ENCODE results near the gene SHLD2.
"Not testable (repeated sequence)": the region's sequence is repeated elsewhere in the genome, so short reads cannot be mapped to it uniquely, and the experiment has no call there.

Gene SHLD2

GRCh38 chr10:87072449-87072848 lies 22.6 kb upstream of the SHLD2 start:
- no peak for DNase-seq (ENCODE audit: low read depth)
- TF ChIP-seq, protein P1, sequence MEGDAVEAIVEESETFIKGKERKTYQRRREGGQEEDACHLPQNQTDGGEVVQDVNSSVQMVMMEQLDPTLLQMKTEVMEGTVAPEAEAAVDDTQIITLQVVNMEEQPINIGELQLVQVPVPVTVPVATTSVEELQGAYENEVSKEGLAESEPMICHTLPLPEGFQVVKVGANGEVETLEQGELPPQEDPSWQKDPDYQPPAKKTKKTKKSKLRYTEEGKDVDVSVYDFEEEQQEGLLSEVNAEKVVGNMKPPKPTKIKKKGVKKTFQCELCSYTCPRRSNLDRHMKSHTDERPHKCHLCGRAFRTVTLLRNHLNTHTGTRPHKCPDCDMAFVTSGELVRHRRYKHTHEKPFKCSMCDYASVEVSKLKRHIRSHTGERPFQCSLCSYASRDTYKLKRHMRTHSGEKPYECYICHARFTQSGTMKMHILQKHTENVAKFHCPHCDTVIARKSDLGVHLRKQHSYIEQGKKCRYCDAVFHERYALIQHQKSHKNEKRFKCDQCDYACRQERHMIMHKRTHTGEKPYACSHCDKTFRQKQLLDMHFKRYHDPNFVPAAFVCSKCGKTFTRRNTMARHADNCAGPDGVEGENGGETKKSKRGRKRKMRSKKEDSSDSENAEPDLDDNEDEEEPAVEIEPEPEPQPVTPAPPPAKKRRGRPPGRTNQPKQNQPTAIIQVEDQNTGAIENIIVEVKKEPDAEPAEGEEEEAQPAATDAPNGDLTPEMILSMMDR (conservative IDR thresholded peaks at IDR 0.05; ENCODE audit: control insufficient read depth, insufficient read depth, low read depth, low read length) = no peak
- H3K4me3 ChIP-seq (ENCODE audit: control insufficient read depth, low read depth, low read length) = no peak overlapping the region

DNA sequence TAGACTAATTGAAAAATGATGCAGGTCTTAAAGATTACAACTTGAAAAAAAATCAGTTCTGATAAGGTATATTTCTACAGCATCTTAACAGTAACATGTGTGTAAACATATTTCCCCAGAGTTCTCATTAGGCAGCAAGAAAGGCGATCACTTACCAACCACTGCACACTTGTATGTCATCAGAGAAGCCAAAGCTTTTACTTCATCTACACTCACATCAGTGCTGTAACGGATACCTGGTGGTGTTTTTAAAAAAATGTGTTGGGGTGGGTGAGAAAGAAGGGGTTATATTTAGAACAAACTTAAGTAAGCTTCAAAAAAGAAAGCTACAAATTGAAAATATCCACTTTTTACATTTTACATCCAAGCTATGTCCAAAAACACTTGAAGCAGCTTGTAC lies 18.6 kb upstream of the SHLD2 start:
- DNase-seq (ENCODE audit: low read depth); H3K4me3 ChIP-seq (ENCODE audit: control insufficient read depth, low read depth, low read length): not testable (repeated sequence)

DNA sequence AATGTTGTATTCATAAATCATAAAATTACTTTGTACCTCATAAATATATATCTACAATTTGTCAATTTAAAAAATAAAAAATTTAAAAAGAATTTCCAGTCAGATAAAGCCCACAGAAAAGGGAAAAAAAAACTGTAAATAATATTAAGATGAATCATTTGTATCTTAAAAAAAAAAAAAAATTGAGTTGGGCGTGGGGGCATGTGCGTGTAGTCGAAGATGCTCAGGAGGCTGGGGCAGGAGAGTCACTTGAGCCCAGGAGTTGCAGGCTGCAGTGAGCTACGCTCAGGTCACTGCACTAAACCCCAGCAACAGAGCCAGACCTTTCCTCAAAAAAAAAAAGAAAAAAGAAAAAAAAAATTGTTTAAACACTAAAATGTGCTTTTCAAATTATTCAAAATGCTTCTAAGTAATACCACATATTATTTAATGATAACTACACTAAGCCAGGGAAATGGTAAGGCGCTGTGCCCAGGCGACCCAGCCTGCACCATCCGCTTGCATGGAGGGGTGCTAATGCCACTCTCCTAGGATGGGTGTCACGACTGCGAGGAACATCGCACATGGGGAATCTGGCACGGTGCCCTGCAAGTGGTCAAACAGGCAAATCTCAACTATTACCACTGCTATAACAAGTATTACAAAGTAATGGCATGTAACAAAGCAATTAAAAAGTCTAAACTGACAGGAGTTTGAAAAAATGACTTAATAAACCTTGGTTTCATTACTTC lies 15.7 kb upstream of the SHLD2 start:
- peak; percentile 45 for DNase-seq (ENCODE audit: low read depth)
- no peak overlapping the region for H3K4me3 ChIP-seq (ENCODE audit: control insufficient read depth, low read depth, low read length)
- TF ChIP-seq, protein P1 (conservative IDR thresholded peaks at IDR 0.05; ENCODE audit: control insufficient read depth, insufficient read depth, low read depth, low read length) = no peak

DNA sequence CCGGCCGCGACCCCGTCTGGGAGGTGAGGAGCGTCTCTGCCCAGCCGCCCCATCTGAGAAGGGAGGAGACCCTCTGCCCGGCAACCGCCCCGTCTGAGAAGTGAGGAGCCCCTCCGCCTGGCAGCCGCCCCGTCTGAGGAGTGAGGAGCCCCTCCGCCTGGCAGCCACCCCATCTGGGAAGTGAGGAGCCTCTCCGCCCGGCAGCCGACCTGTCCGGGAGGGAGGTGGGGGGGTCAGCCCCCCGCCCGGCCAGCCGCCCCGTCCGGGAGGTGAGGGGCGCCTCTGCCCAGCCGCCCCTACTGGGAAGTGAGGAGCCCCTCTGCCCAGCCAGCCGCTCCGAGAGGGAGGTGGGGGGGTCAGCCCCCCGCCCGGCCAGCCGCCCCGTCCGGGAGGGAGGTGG lies 14.4 kb upstream of the SHLD2 start:
- not testable (repeated sequence) for DNase-seq (ENCODE audit: low read depth); H3K4me3 ChIP-seq (ENCODE audit: control insufficient read depth, low read depth, low read length)

GRCh38 chr10:87081574-87081973 lies 13.4 kb upstream of the SHLD2 start:
- H3K4me3 ChIP-seq (ENCODE audit: control insufficient read depth, low read depth, low read length); DNase-seq (ENCODE audit: low read depth): not testable (repeated sequence)

DNA sequence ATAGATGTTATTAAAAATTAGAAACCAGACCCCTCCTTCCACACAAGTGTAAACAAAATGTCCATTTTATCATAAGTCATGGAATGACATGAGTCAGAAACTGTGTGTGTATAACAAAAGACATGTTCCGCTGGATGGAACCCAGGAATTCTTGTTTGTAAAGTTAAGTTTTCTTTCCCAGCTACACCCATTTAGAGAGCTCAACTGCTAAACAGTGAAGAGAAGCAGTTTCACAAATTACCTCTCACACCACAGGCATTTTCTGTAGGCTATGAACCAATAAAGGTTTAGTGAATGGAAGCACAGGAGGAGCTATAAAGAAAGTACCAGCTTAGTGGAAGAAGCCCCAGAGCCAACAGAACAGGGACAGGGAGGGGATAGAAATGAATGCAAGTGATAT lies 12.8 kb upstream of the SHLD2 start:
- DNase-seq (ENCODE audit: low read depth) = peak; percentile 89
- H3K4me3 ChIP-seq (ENCODE audit: control insufficient read depth, low read depth, low read length) = not testable (repeated sequence)

DNA sequence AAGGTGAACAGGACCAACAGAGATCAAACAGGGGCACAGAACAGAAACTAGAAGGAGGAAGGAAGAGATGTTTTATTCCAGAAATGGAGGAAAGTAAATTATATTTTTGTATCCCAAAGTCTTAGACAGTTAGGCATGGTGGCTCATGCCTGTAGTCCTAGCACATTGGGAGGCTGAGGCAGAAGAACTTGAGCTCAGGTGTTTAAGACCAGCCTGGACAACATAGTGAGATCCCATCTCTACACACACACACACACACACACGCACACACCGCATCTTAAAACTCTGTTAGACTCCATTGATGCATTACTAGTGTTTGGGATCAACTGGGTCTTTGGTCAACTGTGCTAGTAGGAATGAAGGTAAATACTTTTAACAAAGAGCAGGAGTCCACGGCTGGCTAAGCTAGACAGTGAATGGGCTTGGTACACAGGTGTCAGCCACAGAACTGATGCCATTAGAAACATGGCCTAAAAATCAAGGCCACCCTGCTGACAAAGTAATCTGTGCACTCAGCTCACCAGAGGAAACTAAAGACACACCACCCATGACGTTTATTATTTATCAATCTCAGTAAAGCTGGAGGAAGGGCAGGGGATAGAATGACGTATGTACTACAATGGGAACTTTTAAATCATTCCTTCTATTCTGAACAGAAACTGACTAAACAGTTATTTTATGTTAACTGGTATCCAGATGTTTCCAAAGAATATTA lies 11.3 kb upstream of the SHLD2 start:
- not testable (repeated sequence) for H3K4me3 ChIP-seq (ENCODE audit: control insufficient read depth, low read depth, low read length)
- DNase-seq (ENCODE audit: low read depth) = peak; percentile 94

DNA sequence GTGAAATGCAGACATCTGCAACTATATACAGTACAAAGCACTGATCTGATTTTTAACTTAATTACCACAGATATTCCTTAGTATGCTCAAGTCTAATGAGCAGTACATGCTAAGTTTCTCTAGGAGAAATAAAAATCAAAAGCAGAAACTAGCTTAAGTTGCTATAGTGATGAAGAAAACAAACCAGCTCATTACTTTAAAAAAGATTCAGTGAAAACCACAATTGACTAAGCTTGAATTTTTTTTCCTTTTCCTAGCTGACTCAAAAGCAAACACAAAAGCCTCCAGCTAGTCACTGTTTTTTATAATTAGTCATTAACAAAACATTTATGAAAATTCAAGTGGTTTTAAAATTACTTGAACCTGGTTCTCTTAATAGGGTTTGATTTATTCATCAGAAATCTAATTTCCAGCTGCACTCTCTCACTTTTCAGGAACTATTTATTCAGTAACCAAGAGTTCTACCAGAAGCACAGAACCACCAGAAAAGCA lies 10.7 kb upstream of the SHLD2 start:
- peak; percentile 88 for DNase-seq (ENCODE audit: low read depth)
- H3K4me3 ChIP-seq (ENCODE audit: control insufficient read depth, low read depth, low read length) = not testable (repeated sequence)

DNA sequence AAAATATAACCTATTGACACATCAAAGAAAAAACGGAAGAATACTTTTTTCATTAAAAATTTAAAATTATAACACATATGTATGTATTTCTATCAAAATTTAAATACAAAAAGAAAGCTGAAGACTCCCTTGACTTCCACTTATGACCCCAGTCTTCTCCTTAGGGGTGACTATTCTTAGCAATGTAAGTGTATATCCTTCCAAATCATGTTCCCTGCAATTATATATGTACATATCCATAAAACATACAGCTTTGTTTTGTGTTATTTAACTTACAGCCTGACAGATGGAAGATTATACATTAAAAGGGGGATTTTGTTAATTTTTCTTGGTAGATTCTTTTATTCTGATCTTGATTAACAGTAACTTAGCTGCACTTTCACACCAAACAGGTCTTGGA lies 9.5 kb upstream of the SHLD2 start:
- no peak overlapping the region for H3K4me3 ChIP-seq (ENCODE audit: control insufficient read depth, low read depth, low read length)
- no peak for DNase-seq (ENCODE audit: low read depth)
- TF ChIP-seq, protein P1 (conservative IDR thresholded peaks at IDR 0.05; ENCODE audit: control insufficient read depth, insufficient read depth, low read depth, low read length) = no peak

GRCh38 chr10:87089746-87090145 lies 5.3 kb upstream of the SHLD2 start:
- DNase-seq (ENCODE audit: low read depth) = peak; percentile 11
- TF ChIP-seq, protein P1 (conservative IDR thresholded peaks at IDR 0.05; ENCODE audit: control insufficient read depth, insufficient read depth, low read depth, low read length) = no peak
- no peak overlapping the region for H3K4me3 ChIP-seq (ENCODE audit: control insufficient read depth, low read depth, low read length)
